ENCODE data around the gene GALT.

The GALT gene

GRCh38 chr9:34623374-34624235, 22.9 kb upstream of the GALT start:
- Histone ChIP-seq H3K27me3 (replicated peaks; ENCODE audit: control insufficient read depth, insufficient read depth, low read length) (peaks cover 3% of the 10 kb centered on the region), H3K4me3 (replicated peaks; ENCODE audit: low read depth, low read length) (no peak overlapping the region), H3K36me3 (ENCODE audit: control insufficient read depth, insufficient read depth, low read length) (no peaks in the 10 kb centered on the region)
- no peak for TF ChIP-seq CTCF (IDR thresholded peaks at IDR 0.05; ENCODE audit: insufficient read depth, low read length, poor library complexity, severe bottlenecking)
- DNase-seq (ENCODE audit: extremely low read depth, insufficient read length): no peak

GRCh38 chr9:34624475-34625185, 21.8 kb upstream of the GALT start:
- no peaks in the 10 kb centered on the region for H3K36me3 ChIP-seq (ENCODE audit: control insufficient read depth, insufficient read depth, low read length)
- no peak for DNase-seq (ENCODE audit: extremely low read depth, insufficient read length)
- peaks cover 6% of the 10 kb centered on the region for H3K27me3 ChIP-seq (replicated peaks; ENCODE audit: control insufficient read depth, insufficient read depth, low read length)
- no peak overlapping the region for H3K4me3 ChIP-seq (replicated peaks; ENCODE audit: low read depth, low read length)
- TF ChIP-seq CTCF (IDR thresholded peaks at IDR 0.05; ENCODE audit: insufficient read depth, low read length, poor library complexity, severe bottlenecking): no peak

- no peak for TF ChIP-seq CTCF (IDR thresholded peaks at IDR 0.05; ENCODE audit: insufficient read depth, low read length, poor library complexity, severe bottlenecking)
- no peak overlapping the region for H3K4me3 ChIP-seq (replicated peaks; ENCODE audit: low read depth, low read length)
- peaks cover 6% of the 10 kb centered on the region for H3K27me3 ChIP-seq (replicated peaks; ENCODE audit: control insufficient read depth, insufficient read depth, low read length)
- DNase-seq (ENCODE audit: extremely low read depth, insufficient read length): no peak
- H3K36me3 ChIP-seq (ENCODE audit: control insufficient read depth, insufficient read depth, low read length): no peaks in the 10 kb centered on the region
Observed at GRCh38 chr9:34625186-34625486, 21.3 kb upstream of the GALT start.

- H3K36me3 ChIP-seq (ENCODE audit: control insufficient read depth, insufficient read depth, low read length): no peaks in the 10 kb centered on the region
- H3K4me3 ChIP-seq (replicated peaks; ENCODE audit: low read depth, low read length): peak overlapping the region; percentile 6; the same call in 1 of the 2 replicates
- TF ChIP-seq CTCF (IDR thresholded peaks at IDR 0.05; ENCODE audit: insufficient read depth, low read length, poor library complexity, severe bottlenecking): no peak
- no peak for DNase-seq (ENCODE audit: extremely low read depth, insufficient read length)
- H3K27me3 ChIP-seq (replicated peaks; ENCODE audit: control insufficient read depth, insufficient read depth, low read length): peaks cover 6% of the 10 kb centered on the region
Observed at GRCh38 chr9:34627716-34628655, 18.5 kb upstream of the GALT start.

- DNase-seq (ENCODE audit: extremely low read depth, insufficient read length): peak; percentile 31
- no peak for TF ChIP-seq CTCF (IDR thresholded peaks at IDR 0.05; ENCODE audit: insufficient read depth, low read length, poor library complexity, severe bottlenecking)
- H3K36me3 ChIP-seq (ENCODE audit: control insufficient read depth, insufficient read depth, low read length): no peaks in the 10 kb centered on the region
- peak within 1 kb of the TSS; percentile 6 for H3K4me3 ChIP-seq (replicated peaks; ENCODE audit: low read depth, low read length)
- H3K27me3 ChIP-seq (replicated peaks; ENCODE audit: control insufficient read depth, insufficient read depth, low read length): peaks cover 6% of the 10 kb centered on the region; the same call in 1 of the 2 replicates
Observed at GRCh38 chr9:34628656-34629490, 17.6 kb upstream of the GALT start, which contains the start of gene ARID3C. Gene ARID3C (minus strand): TSS chr9:34629066. CDS start chr9:34628014, 1,052 bp downstream.
